Measurements from ENCODE around the gene GALNT14.

GALNT14 gene

GRCh38 chr2:30971231-30972025 is 166.8 kb downstream of the GALNT14 start:
- DNase-seq (ENCODE audit: insufficient read length, low spot score): no peak
- no peak for FAIRE-seq
- no peak for TF ChIP-seq PAX5 (IDR thresholded peaks at IDR 0.05; ENCODE audit: insufficient read depth, low read length, severe bottlenecking)
- no peak for TF ChIP-seq POLR2A (IDR thresholded peaks at IDR 0.05; ENCODE audit: low read depth, low read length)
- no peak for TF ChIP-seq POLR2AphosphoS5 (IDR thresholded peaks at IDR 0.05; ENCODE audit: low read depth, low read length)
- no peak for TF ChIP-seq TAF1 (IDR thresholded peaks at IDR 0.05; ENCODE audit: low read depth, low read length)
- TF ChIP-seq POU2F2 (IDR thresholded peaks at IDR 0.05; ENCODE audit: low read depth, low read length): no peak
- TF ChIP-seq SPI1 (IDR thresholded peaks at IDR 0.05; ENCODE audit: low read depth, low read length): no peak

DNA sequence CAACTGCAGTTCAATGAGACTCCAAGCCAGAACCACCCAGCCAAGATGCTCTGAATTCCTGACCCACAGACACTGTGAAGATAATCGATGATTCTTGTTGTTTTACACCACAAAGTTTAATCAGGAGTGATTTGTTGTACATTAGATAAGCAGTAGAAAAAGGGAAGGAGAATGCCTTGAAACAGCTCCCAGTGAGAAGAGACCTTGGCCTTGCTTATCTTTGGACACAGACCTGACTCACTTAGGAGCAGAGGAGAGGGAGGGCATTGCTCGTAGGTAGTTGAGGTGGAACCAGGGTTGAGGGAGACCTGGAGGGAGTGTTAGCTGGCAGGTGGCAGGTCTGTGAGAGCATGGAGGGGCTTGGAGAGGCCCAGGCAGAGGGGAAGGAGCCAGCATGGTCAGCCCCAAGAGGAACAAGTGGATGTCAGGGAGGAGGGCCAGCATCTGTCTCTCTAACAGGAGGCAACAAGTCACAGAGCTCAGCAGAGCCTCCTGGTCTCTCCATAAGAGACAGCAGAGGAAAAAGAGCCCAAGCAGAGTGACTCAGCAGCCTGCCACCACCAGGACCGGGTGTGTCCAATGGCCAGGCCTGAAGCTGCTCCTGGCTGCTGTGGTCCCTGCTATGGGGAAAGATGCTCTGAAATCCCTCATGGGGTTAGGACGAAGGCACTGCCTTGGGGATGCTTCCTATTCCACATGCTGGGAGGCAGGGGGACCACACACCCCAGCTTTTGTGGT is 169.4 kb downstream of the GALNT14 start:
- DNase-seq (ENCODE audit: insufficient read length, low spot score) (no peak), FAIRE-seq (no peak)
- TF ChIP-seq POU2F2 (IDR thresholded peaks at IDR 0.05; ENCODE audit: low read depth, low read length) (no peak), POLR2A (IDR thresholded peaks at IDR 0.05; ENCODE audit: low read depth, low read length) (no peak), POLR2AphosphoS5 (IDR thresholded peaks at IDR 0.05; ENCODE audit: low read depth, low read length) (no peak), SPI1 (IDR thresholded peaks at IDR 0.05; ENCODE audit: low read depth, low read length) (no peak), PAX5 (IDR thresholded peaks at IDR 0.05; ENCODE audit: insufficient read depth, low read length, severe bottlenecking) (no peak), TAF1 (IDR thresholded peaks at IDR 0.05; ENCODE audit: low read depth, low read length) (no peak)

DNA sequence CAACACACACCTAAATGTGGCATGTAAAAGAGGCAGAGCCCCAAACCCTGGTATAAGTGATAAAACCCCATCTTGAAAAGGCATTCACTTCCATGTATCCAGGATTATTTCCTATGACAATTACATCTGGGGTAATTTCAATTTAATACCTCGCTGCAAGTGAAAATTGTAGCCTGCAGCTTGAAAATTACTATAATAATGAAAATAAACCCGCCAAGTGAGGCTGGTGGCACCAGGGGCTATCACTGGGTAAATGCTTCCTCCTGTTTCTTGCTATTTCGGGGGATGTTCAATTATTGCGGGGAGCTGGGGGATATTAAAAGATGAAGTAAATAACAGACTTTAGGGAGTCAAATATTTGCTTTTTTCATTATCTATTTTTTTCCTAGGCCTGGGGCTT is 171.5 kb downstream of the GALNT14 start:
- no peak for DNase-seq (ENCODE audit: insufficient read length, low spot score)
- no peak for FAIRE-seq
- TF ChIP-seq POU2F2 (IDR thresholded peaks at IDR 0.05; ENCODE audit: low read depth, low read length) (no peak), SPI1 (IDR thresholded peaks at IDR 0.05; ENCODE audit: low read depth, low read length) (no peak), POLR2AphosphoS5 (IDR thresholded peaks at IDR 0.05; ENCODE audit: low read depth, low read length) (no peak), PAX5 (IDR thresholded peaks at IDR 0.05; ENCODE audit: insufficient read depth, low read length, severe bottlenecking) (no peak), TAF1 (IDR thresholded peaks at IDR 0.05; ENCODE audit: low read depth, low read length) (no peak), POLR2A (IDR thresholded peaks at IDR 0.05; ENCODE audit: low read depth, low read length) (no peak)

GRCh38 chr2:30965022-30965531 is 173.2 kb downstream of the GALNT14 start:
- DNase-seq (ENCODE audit: insufficient read length, low spot score) (no peak), FAIRE-seq (no peak)
- TF ChIP-seq POLR2A (IDR thresholded peaks at IDR 0.05; ENCODE audit: low read depth, low read length): no peak
- no peak for TF ChIP-seq PAX5 (IDR thresholded peaks at IDR 0.05; ENCODE audit: insufficient read depth, low read length, severe bottlenecking)
- no peak for TF ChIP-seq TAF1 (IDR thresholded peaks at IDR 0.05; ENCODE audit: low read depth, low read length)
- TF ChIP-seq POLR2AphosphoS5 (IDR thresholded peaks at IDR 0.05; ENCODE audit: low read depth, low read length): no peak
- no peak for TF ChIP-seq SPI1 (IDR thresholded peaks at IDR 0.05; ENCODE audit: low read depth, low read length)
- TF ChIP-seq POU2F2 (IDR thresholded peaks at IDR 0.05; ENCODE audit: low read depth, low read length): no peak

- DNase-seq (ENCODE audit: insufficient read length, low spot score): no peak
- FAIRE-seq: no peak
- TF ChIP-seq POLR2AphosphoS5 (IDR thresholded peaks at IDR 0.05; ENCODE audit: low read depth, low read length) (no peak), SPI1 (IDR thresholded peaks at IDR 0.05; ENCODE audit: low read depth, low read length) (no peak), TAF1 (IDR thresholded peaks at IDR 0.05; ENCODE audit: low read depth, low read length) (no peak), POLR2A (IDR thresholded peaks at IDR 0.05; ENCODE audit: low read depth, low read length) (no peak), POU2F2 (IDR thresholded peaks at IDR 0.05; ENCODE audit: low read depth, low read length) (no peak), PAX5 (IDR thresholded peaks at IDR 0.05; ENCODE audit: insufficient read depth, low read length, severe bottlenecking) (no peak)
Measured at GRCh38 chr2:30964334-30965005, 173.8 kb downstream of the GALNT14 start.

GRCh38 chr2:30963184-30963583 is 175.1 kb downstream of the GALNT14 start:
- DNase-seq (ENCODE audit: insufficient read length, low spot score) (no peak), FAIRE-seq (no peak)
- TF ChIP-seq POLR2A (IDR thresholded peaks at IDR 0.05; ENCODE audit: low read depth, low read length): no peak
- no peak for TF ChIP-seq SPI1 (IDR thresholded peaks at IDR 0.05; ENCODE audit: low read depth, low read length)
- no peak for TF ChIP-seq POU2F2 (IDR thresholded peaks at IDR 0.05; ENCODE audit: low read depth, low read length)
- TF ChIP-seq PAX5 (IDR thresholded peaks at IDR 0.05; ENCODE audit: insufficient read depth, low read length, severe bottlenecking): no peak
- TF ChIP-seq TAF1 (IDR thresholded peaks at IDR 0.05; ENCODE audit: low read depth, low read length): no peak
- no peak for TF ChIP-seq POLR2AphosphoS5 (IDR thresholded peaks at IDR 0.05; ENCODE audit: low read depth, low read length)

DNA sequence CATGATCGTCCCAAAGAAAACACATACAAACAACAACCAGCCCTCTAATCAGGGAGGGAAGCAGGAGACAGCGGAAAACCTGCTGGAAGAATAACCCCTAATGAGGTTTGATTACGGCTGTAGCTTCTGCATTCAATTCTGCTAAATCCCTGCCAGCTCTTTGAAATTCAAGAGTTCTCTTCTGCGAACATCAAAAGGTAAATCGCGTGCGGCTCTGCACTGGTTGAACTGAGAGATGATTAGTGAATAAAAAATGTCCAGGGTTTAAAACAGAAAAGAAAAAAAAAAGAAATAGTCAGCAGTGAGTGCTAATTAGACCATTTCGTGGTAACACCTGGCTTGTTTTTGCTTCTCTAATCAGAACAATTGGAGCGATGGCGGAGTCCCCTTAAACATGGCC is 178.0 kb downstream of the GALNT14 start:
- no peak for TF ChIP-seq TAF1 (IDR thresholded peaks at IDR 0.05; ENCODE audit: low read depth, low read length)
- no peak for TF ChIP-seq POLR2AphosphoS5 (IDR thresholded peaks at IDR 0.05; ENCODE audit: low read depth, low read length)
- no peak for TF ChIP-seq PAX5 (IDR thresholded peaks at IDR 0.05; ENCODE audit: insufficient read depth, low read length, severe bottlenecking)
- TF ChIP-seq POU2F2 (IDR thresholded peaks at IDR 0.05; ENCODE audit: low read depth, low read length): no peak
- TF ChIP-seq POLR2A (IDR thresholded peaks at IDR 0.05; ENCODE audit: low read depth, low read length): no peak
- no peak for TF ChIP-seq SPI1 (IDR thresholded peaks at IDR 0.05; ENCODE audit: low read depth, low read length)
- no peak for FAIRE-seq
- no peak for DNase-seq (ENCODE audit: insufficient read length, low spot score)

GRCh38 chr2:30959653-30960052 is 178.6 kb downstream of the GALNT14 start:
- no peak for TF ChIP-seq POU2F2 (IDR thresholded peaks at IDR 0.05; ENCODE audit: low read depth, low read length)
- TF ChIP-seq PAX5 (IDR thresholded peaks at IDR 0.05; ENCODE audit: insufficient read depth, low read length, severe bottlenecking): no peak
- TF ChIP-seq POLR2AphosphoS5 (IDR thresholded peaks at IDR 0.05; ENCODE audit: low read depth, low read length): no peak
- no peak for TF ChIP-seq POLR2A (IDR thresholded peaks at IDR 0.05; ENCODE audit: low read depth, low read length)
- no peak for TF ChIP-seq TAF1 (IDR thresholded peaks at IDR 0.05; ENCODE audit: low read depth, low read length)
- TF ChIP-seq SPI1 (IDR thresholded peaks at IDR 0.05; ENCODE audit: low read depth, low read length): no peak

More at GRCh38 chr2:30959653-30960052, 178.6 kb downstream of the GALNT14 start:
- FAIRE-seq (no peak), DNase-seq (ENCODE audit: insufficient read length, low spot score) (no peak)

Measured in GM12891 (cell line).